GM23338 (cell line): ENCODE results near the gene GAK. TPM values are rescaled to one million over a fixed set of nuclear protein-coding genes. Genes with fewer than 3 reads are reported as not detected.

ENCODE experiments used
- ATAC-seq: fragments of 200-7000 bp; cut with Tn5 transposase; 3 replicates; pipeline ENCODE4 v1.9.1; 2020
- DNase-seq: peaks from one replicate; pipeline ENCODE4 v3.0.0-alpha.2; 2015; ENCODE audit warnings: low spot score
- H2AFZ ChIP-seq: fragments of 200-600 bp; sonication (generic); 2 replicates; pipeline ENCODE4 v1.8.0; 2016; ENCODE audit warnings: antibody characterized with exemption, mild to moderate bottlenecking, moderate library complexity
- H3F3A ChIP-seq: fragments of 200-600 bp; sonication (generic); replicated peaks from 2 replicates; pipeline ENCODE4 v1.8.0; 2017; ENCODE audit warnings: antibody characterized with exemption, mixed run types, low read depth
- H3K27ac ChIP-seq: fragments of 200-600 bp; sonication (generic); 2 replicates; pipeline ENCODE4 v1.6.1; 2016; ENCODE audit warnings: low read depth
- H3K27me3 ChIP-seq: fragments of 200-600 bp; sonication (generic); 2 replicates; pipeline ENCODE4 v1.8.0; 2016; ENCODE audit warnings: mild to moderate bottlenecking, mixed run types, moderate library complexity; ENCODE audit not compliant: insufficient read depth
- H3K36me3 ChIP-seq: fragments of 200-600 bp; sonication (generic); 2 replicates; pipeline ENCODE4 v1.8.0; 2016; ENCODE audit warnings: mild to moderate bottlenecking; ENCODE audit not compliant: insufficient read depth
- H3K4me1 ChIP-seq: fragments of 200-600 bp; sonication (generic); 2 replicates; pipeline ENCODE4 v1.8.0; 2016; ENCODE audit warnings: mild to moderate bottlenecking, moderate library complexity; ENCODE audit not compliant: insufficient read depth
- H3K4me2 ChIP-seq: fragments of 200-600 bp; sonication (generic); 2 replicates; pipeline ENCODE4 v1.7.1; 2017; ENCODE audit warnings: mixed run types
- H3K4me3 ChIP-seq: fragments of 200-600 bp; sonication (generic); 2 replicates; pipeline ENCODE4 v1.6.1; 2016; ENCODE audit warnings: mixed run types
- H3K79me2 ChIP-seq: fragments of 200-600 bp; sonication (generic); replicated peaks from 2 replicates; pipeline ENCODE4 v1.8.0; 2017; ENCODE audit warnings: mild to moderate bottlenecking; ENCODE audit not compliant: insufficient read depth
- H3K9me2 ChIP-seq: fragments of 200-600 bp; sonication (generic); 2 replicates; pipeline ENCODE4 v1.8.0; 2017; ENCODE audit not compliant: insufficient read depth
- H4K20me1 ChIP-seq: fragments of 200-600 bp; sonication (generic); replicated peaks from 2 replicates; pipeline ENCODE4 v1.8.0; 2017; ENCODE audit warnings: mild to moderate bottlenecking; ENCODE audit not compliant: insufficient read depth
- H3K27ac Mint-ChIP-seq: 2 replicates; pipeline ENCODE4 v1.8.0; 2020; ENCODE audit warnings: inconsistent platforms, mild to moderate bottlenecking, moderate library complexity, mixed read lengths
- H3K27me3 Mint-ChIP-seq: 3 replicates; pipeline ENCODE4 v1.8.0; 2022; ENCODE audit warnings: low read depth, mild to moderate bottlenecking, moderate library complexity, mixed read lengths, inconsistent platforms; ENCODE audit not compliant: insufficient read depth, poor library complexity
- H3K36me3 Mint-ChIP-seq: 3 replicates; pipeline ENCODE4 v1.8.0; 2021; ENCODE audit warnings: low read depth, mild to moderate bottlenecking, inconsistent platforms, moderate library complexity, mixed read lengths
- H3K4me1 Mint-ChIP-seq: 3 replicates; pipeline ENCODE4 v1.8.0; 2020; ENCODE audit warnings: mild to moderate bottlenecking, inconsistent platforms, mixed read lengths
- H3K4me3 Mint-ChIP-seq: 3 replicates; pipeline ENCODE4 v1.8.0; 2021; ENCODE audit warnings: moderate library complexity, mild to moderate bottlenecking, inconsistent platforms, mixed read lengths
- H3K9me3 Mint-ChIP-seq: 3 replicates; pipeline ENCODE4 v1.8.0; 2020; ENCODE audit warnings: moderate library complexity, mild to moderate bottlenecking, inconsistent platforms, mixed read lengths
- CREB1 ChIP-seq: fragments of 250-450 bp; sonication (Bioruptor Pico); IDR thresholded peaks from 2 replicates; pipeline ENCODE4 v1.5.0; 2020; ENCODE audit warnings: low read depth, mild to moderate bottlenecking, moderate library complexity
- CTCF ChIP-seq, 2 experiments: fragments of 200-600 bp in 1 of 2; sonication (generic) in 1 of 2; conservative IDR thresholded peaks; 2 replicates each; pipeline versions ENCODE4 v1.5.1 to v1.6.1; 2016 to 2017; ENCODE audit warnings: antibody characterized with exemption in 2 of 2, low read depth in 2 of 2, mild to moderate bottlenecking in 2 of 2, moderate library complexity in 1 of 2
- ETS1 ChIP-seq: IDR thresholded peaks from 2 replicates; pipeline ENCODE4 v1.6.1; 2016; ENCODE audit warnings: antibody characterized with exemption
- EZH2 ChIP-seq: fragments of 200-600 bp; sonication (generic); IDR thresholded peaks from one replicate; pipeline ENCODE4 v1.8.0; 2017; ENCODE audit warnings: antibody characterized with exemption, mild to moderate bottlenecking, low read depth; ENCODE audit not compliant: unreplicated experiment
- EZH2phosphoT487 ChIP-seq: fragments of 200-600 bp; sonication (generic); IDR thresholded peaks from one replicate; pipeline ENCODE4 v1.8.1; 2018; ENCODE audit warnings: antibody characterized with exemption; ENCODE audit not compliant: unreplicated experiment
- JUNB ChIP-seq: IDR thresholded peaks from one replicate; pipeline ENCODE4 v1.6.1; 2016; ENCODE audit warnings: antibody characterized with exemption; ENCODE audit not compliant: unreplicated experiment
- POLR2AphosphoS5 ChIP-seq: IDR thresholded peaks from 2 replicates; pipeline ENCODE4 v1.6.1; 2016; ENCODE audit warnings: antibody characterized with exemption, low read depth
- REST ChIP-seq: IDR thresholded peaks from one replicate; pipeline ENCODE4 v1.6.1; 2018; ENCODE audit warnings: antibody characterized with exemption; ENCODE audit not compliant: unreplicated experiment
- STAT1 ChIP-seq: IDR thresholded peaks from one replicate; pipeline ENCODE4 v1.6.1; 2016; ENCODE audit warnings: antibody characterized with exemption; ENCODE audit not compliant: unreplicated experiment
- ZNF114 ChIP-seq: fragments of 250-450 bp; sonication (Bioruptor Pico); IDR thresholded peaks from 2 replicates; pipeline ENCODE4 v1.5.0; 2020; ENCODE audit warnings: mild to moderate bottlenecking, moderate library complexity
- ZNF331 ChIP-seq: fragments of 250-450 bp; sonication (Bioruptor Pico); IDR thresholded peaks from 2 replicates; pipeline ENCODE4 v1.5.0; 2020; ENCODE audit warnings: low read depth, mild to moderate bottlenecking, moderate library complexity
- polyA plus RNA-seq: library from polyadenylated mRNA; unstranded; fragments of >200 nt; fragmentation: Nextera tagmentation; extraction: Ambion mirVana; gene quantifications from 2 replicates; pipeline ENCODE4 v1.2.1, GENCODE V29; 2016
- total RNA-seq: library from RNA; depleted of rRNA; stranded (reverse); fragments of >200 nt; shearing (Covaris generic); gene quantifications from 2 replicates; pipeline ENCODE4 v1.2.3, GENCODE V29; 2014
- TF ChIP-seq, protein P1 (sequence below): fragments of 250-450 bp; sonication (Bioruptor Pico); IDR thresholded peaks from 2 replicates; pipeline ENCODE4 v1.5.0; 2020; ENCODE audit warnings: mild to moderate bottlenecking, moderate library complexity

The GAK gene
- total and polyA plus RNA-seq, 2 experiments from 2014 or later: 48.5 to 124 TPM

DNA sequence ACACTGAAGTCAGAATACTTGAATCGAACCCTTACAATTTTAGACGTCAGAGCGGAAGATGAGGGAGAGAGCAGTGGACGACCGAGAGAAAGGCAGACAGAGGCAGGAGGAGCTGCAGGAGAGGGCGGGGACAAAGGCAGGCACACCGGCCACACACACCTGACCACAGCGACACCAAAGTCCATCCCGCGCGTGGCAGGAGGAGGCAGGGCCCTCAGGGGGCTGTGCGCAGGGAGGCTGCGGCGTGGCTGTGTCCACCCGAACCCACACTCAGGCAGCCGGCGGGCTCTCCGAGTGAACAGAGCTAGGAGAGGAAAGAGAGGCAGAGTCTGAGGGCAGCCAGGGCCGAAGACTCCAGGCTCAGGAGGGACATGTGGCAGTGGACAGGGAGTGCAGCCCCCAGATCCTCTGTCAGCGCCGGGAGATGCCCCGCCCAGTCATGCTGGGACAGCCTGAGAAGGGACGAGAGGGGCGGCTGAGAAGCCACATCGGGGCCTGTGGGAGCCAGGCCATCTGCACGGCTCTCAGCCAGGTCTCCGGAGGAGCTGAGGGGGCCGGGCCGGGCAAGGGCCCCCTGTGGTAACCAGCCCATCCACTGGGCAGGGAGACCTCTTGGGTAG lies 20.1 kb downstream of the GAK start:
- H3K4me1 Mint-ChIP-seq: peaks cover 9% of the 10 kb centered on the region
- H2AFZ ChIP-seq: no peak overlapping the region
- H3K27me3 ChIP-seq: no peaks in the 10 kb centered on the region
- H3K27ac Mint-ChIP-seq: no peak overlapping the region
- TF ChIP-seq EZH2 (no peak), ZNF114 (no peak), STAT1 (no peak), POLR2AphosphoS5 (no peak), ZNF331 (CRISPR knock-in tag) (no peak), CREB1 (CRISPR knock-in tag) (no peak), REST (no peak), CTCF (conservative IDR thresholded peaks at IDR 0.05; ENCODE audit: low read depth in 2 of 2) (no peak), EZH2phosphoT487 (no peak), JUNB (no peak), ETS1 (no peak)
- TF ChIP-seq, protein P1, sequence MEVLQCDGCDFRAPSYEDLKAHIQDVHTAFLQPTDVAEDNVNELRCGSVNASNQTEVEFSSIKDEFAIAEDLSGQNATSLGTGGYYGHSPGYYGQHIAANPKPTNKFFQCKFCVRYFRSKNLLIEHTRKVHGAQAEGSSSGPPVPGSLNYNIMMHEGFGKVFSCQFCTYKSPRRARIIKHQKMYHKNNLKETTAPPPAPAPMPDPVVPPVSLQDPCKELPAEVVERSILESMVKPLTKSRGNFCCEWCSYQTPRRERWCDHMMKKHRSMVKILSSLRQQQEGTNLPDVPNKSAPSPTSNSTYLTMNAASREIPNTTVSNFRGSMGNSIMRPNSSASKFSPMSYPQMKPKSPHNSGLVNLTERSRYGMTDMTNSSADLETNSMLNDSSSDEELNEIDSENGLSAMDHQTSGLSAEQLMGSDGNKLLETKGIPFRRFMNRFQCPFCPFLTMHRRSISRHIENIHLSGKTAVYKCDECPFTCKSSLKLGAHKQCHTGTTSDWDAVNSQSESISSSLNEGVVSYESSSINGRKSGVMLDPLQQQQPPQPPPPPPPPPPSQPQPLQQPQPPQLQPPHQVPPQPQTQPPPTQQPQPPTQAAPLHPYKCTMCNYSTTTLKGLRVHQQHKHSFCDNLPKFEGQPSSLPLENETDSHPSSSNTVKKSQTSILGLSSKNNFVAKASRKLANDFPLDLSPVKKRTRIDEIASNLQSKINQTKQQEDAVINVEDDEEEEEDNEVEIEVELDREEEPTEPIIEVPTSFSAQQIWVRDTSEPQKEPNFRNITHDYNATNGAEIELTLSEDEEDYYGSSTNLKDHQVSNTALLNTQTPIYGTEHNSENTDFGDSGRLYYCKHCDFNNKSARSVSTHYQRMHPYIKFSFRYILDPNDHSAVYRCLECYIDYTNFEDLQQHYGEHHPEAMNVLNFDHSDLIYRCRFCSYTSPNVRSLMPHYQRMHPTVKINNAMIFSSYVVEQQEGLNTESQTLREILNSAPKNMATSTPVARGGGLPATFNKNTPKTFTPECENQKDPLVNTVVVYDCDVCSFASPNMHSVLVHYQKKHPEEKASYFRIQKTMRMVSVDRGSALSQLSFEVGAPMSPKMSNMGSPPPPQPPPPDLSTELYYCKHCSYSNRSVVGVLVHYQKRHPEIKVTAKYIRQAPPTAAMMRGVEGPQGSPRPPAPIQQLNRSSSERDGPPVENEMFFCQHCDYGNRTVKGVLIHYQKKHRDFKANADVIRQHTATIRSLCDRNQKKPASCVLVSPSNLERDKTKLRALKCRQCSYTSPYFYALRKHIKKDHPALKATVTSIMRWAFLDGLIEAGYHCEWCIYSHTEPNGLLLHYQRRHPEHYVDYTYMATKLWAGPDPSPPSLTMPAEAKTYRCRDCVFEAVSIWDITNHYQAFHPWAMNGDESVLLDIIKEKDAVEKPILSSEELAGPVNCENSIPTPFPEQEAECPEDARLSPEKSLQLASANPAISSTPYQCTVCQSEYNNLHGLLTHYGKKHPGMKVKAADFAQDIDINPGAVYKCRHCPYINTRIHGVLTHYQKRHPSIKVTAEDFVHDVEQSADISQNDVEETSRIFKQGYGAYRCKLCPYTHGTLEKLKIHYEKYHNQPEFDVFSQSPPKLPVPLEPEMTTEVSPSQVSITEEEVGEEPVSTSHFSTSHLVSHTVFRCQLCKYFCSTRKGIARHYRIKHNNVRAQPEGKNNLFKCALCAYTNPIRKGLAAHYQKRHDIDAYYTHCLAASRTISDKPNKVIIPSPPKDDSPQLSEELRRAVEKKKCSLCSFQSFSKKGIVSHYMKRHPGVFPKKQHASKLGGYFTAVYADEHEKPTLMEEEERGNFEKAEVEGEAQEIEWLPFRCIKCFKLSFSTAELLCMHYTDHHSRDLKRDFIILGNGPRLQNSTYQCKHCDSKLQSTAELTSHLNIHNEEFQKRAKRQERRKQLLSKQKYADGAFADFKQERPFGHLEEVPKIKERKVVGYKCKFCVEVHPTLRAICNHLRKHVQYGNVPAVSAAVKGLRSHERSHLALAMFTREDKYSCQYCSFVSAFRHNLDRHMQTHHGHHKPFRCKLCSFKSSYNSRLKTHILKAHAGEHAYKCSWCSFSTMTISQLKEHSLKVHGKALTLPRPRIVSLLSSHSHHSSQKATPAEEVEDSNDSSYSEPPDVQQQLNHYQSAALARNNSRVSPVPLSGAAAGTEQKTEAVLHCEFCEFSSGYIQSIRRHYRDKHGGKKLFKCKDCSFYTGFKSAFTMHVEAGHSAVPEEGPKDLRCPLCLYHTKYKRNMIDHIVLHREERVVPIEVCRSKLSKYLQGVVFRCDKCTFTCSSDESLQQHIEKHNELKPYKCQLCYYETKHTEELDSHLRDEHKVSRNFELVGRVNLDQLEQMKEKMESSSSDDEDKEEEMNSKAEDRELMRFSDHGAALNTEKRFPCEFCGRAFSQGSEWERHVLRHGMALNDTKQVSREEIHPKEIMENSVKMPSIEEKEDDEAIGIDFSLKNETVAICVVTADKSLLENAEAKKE (CRISPR knock-in tag): no peak
- DNase-seq (no peak), ATAC-seq (peak; percentile 47)
- H4K20me1 ChIP-seq: peaks cover 16% of the 10 kb centered on the region; the same call in 1 of the 2 replicates
- no peak overlapping the region for H3K4me3 ChIP-seq
- no peaks in the 10 kb centered on the region for H3K4me1 ChIP-seq
- no peaks in the 10 kb centered on the region for H3K36me3 ChIP-seq
- no peaks in the 10 kb centered on the region for H3K9me2 ChIP-seq
- no peak overlapping the region; the same call in 2 of the 3 replicates for H3K4me3 Mint-ChIP-seq
- H3F3A ChIP-seq: 0 out of 2 replicates have a peak, but pooled peaks cover 3% of the 10 kb centered on the region
- H3K9me3 Mint-ChIP-seq: no peaks in the 10 kb centered on the region
- H3K79me2 ChIP-seq: peaks cover 32% of the 10 kb centered on the region
- H3K27ac ChIP-seq: no peak overlapping the region
- peaks cover 14% of the 10 kb centered on the region for H3K27me3 Mint-ChIP-seq
- H3K4me2 ChIP-seq: no peak overlapping the region
- H3K36me3 Mint-ChIP-seq: peaks cover 8% of the 10 kb centered on the region; the same call in 2 of the 3 replicates
